Measurements from ENCODE around the gene TBC1D1. TPM values are rescaled to one million over a fixed set of nuclear protein-coding genes. Genes with fewer than 3 reads are reported as not detected.

TBC1D1 gene
- total and polyA plus RNA-seq, 2 of the 8 experiments (the other 6 are each of a cell fraction or from before 2014, with no cell fraction given), result 96.9 to 162 TPM

DNA sequence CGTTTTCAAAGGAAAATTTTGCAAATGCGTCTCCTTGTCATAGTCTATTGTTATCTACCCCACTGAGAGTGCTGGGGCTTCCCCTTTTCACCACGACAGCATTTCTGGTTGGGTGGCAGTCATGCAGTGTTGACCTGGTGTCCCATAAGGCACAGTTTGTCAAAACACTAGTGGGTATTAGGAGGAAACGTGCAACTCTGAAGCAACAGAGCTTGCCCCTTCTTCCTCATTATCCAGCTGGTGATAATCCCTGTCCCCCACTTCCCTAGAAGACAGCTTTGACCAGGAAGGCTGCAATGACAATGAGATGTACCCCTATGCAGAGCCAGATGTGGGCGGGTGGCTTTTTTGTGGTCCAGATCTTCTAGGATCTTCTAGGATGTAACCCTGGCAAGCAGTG is 1.8 kb downstream of the TBC1D1 start (continued):
- TF ChIP-seq, protein P1, sequence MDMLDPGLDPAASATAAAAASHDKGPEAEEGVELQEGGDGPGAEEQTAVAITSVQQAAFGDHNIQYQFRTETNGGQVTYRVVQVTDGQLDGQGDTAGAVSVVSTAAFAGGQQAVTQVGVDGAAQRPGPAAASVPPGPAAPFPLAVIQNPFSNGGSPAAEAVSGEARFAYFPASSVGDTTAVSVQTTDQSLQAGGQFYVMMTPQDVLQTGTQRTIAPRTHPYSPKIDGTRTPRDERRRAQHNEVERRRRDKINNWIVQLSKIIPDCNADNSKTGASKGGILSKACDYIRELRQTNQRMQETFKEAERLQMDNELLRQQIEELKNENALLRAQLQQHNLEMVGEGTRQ (IDR thresholded peaks at IDR 0.05; ENCODE audit: low read length), result no peak
- TF ChIP-seq HDAC2 (IDR thresholded peaks at IDR 0.05; ENCODE audit: borderline replicate concordance in 1 of 2, low read depth in 2 of 2, low read length in 2 of 2) (no peak), ASH2L (IDR thresholded peaks at IDR 0.05; ENCODE audit: low read length) (no peak), EGR1 (IDR thresholded peaks at IDR 0.05; ENCODE audit: borderline replicate concordance, low read depth, low read length) (no peak)
